Measurements from ENCODE around the gene PGPEP1. TPM values are rescaled to one million over a fixed set of nuclear protein-coding genes. Genes with fewer than 3 reads are reported as not detected.
"Not testable (repeated sequence)": the region's sequence is repeated elsewhere in the genome, so short reads cannot be mapped to it uniquely, and the experiment has no call there.

The PGPEP1 gene
- polyA plus RNA-seq, 1 experiment, result 32.2 TPM

DNA sequence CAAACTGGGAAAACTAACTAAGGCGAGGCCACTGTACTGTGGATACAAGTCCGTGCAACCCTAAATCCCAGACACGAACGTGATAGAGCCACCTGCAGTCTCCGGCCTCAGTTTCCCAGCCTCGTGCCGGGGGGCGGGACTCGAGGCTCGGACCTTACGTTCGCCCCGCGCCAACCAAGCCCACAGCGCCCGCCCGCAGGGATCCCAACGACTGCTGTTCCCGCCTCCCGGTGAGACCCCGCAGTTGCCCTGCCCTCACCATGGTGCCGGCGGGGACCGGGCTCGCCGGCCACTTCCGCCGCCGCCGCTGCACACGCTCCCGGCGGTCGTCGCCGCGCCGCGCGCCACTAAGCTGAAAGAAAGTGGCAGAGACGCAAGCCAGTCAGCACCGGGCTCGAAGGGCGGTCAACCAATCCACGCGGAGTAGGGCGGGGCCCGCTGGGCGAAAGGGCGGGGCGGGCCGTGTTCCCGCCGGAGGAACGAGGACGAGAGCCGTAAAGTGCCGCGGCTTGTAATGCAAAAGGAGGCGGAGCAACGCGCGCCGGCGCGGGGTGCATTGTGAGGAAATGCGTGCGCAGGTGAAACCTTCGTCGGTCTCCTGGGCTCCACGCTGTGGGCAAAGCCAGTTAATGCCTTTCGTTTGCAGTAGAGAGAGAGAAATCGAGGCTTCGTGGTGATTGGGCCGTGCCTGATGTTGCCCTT is 17.5 kb upstream of the PGPEP1 start, which contains the start of gene LSM4:
TSS of gene LSM4 (minus strand) at position 318 of the 702 bp plus-strand sequence. CDS start at position 262, 56 bp downstream.
- Histone ChIP-seq H3K4me3 (ENCODE audit: low read depth, low read length) (peak within 1 kb of the TSS; percentile 74), H3K36me3 (ENCODE audit: control insufficient read depth, insufficient read depth, low read length) (no peaks in the 10 kb centered on the region; the same call in 1 of the 2 replicates), H3K27me3 (ENCODE audit: control insufficient read depth, insufficient read depth, low read length) (no peaks in the 10 kb centered on the region)
- ChIA-PET CTCF (interaction anchor here (0.8 to 3.8 kb wide), 10 partner anchors 13 to 120 kb away, joined by 3 to 55 read pairs (median 4); partner anchors contain the start of genes JUND and RAB3A), POLR2A (interaction anchor here (0.7 to 1.3 kb wide), 4 partner anchors 18 to 47 kb away, joined by 3 to 16 read pairs (median 8); partner anchors contain the start of gene JUND)
- peak; percentile 22; the same call in 1 of the 2 replicates for TF ChIP-seq CTCF (IDR thresholded peaks at IDR 0.05; ENCODE audit: insufficient read depth, low read depth, low read length)
- DNase-seq (ENCODE audit: low read depth), result peak; percentile 71

DNA sequence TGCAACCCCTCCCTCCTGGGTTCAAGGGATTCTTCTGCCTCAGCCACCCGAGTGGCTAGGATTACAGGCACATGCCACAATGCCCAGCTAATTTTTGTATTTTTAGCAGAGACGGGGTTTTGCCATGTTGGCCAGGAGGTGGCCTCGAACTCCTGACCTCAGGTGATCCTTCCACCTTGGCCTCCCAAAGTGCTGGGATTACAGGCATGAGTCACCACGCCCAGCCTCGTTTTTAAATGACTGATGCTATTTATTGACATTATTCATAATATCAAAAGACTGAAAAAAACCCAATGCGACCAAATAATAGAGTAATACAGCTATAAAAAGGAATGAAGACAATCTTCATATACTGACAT is 16.0 kb upstream of the PGPEP1 start:
- DNase-seq (ENCODE audit: low read depth); H3K36me3 ChIP-seq (ENCODE audit: control insufficient read depth, insufficient read depth, low read length); H3K27me3 ChIP-seq (ENCODE audit: control insufficient read depth, insufficient read depth, low read length); POLR2A ChIA-PET; H3K4me3 ChIP-seq (ENCODE audit: low read depth, low read length): not testable (repeated sequence)
- CTCF ChIA-PET, result interaction anchor here (13.4 kb wide), 1 partner anchor 47 kb away, joined by 252 read pairs; the partner anchor contains the start of genes IQCN and JUND

DNA sequence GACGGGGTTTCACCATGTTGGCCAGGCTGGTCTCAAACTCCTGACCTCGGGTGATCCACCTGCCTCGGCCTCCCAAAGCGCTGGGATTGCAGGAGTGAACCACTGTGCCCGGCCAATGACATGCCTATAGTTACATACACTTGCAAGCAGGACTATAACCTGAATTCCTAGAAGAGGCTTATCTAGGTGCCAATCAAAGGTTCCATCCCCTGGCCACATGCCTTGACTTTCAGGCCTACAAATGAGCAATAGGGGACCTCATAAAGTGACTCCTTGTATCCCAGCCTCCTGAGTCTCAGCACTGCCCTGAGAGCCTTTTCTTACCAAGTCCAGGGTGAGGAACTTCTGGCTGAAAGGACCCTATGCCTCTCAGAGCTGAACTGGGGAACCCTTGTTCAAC is 13.6 kb upstream of the PGPEP1 start:
- TF ChIP-seq CTCF (IDR thresholded peaks at IDR 0.05; ENCODE audit: insufficient read depth, low read depth, low read length), result no peak
- Histone ChIP-seq H3K4me3 (ENCODE audit: low read depth, low read length) (no peak overlapping the region), H3K27me3 (ENCODE audit: control insufficient read depth, insufficient read depth, low read length) (no peaks in the 10 kb centered on the region), H3K36me3 (ENCODE audit: control insufficient read depth, insufficient read depth, low read length) (no peaks in the 10 kb centered on the region)
- POLR2A ChIA-PET, result no interaction called here
- CTCF ChIA-PET, result interaction anchor here (1.1 to 13.4 kb wide), 4 partner anchors 13 to 83 kb away, joined by 3 to 252 read pairs (median 4); partner anchors contain the start of genes IQCN and JUND
- no peak for DNase-seq (ENCODE audit: low read depth)

DNA sequence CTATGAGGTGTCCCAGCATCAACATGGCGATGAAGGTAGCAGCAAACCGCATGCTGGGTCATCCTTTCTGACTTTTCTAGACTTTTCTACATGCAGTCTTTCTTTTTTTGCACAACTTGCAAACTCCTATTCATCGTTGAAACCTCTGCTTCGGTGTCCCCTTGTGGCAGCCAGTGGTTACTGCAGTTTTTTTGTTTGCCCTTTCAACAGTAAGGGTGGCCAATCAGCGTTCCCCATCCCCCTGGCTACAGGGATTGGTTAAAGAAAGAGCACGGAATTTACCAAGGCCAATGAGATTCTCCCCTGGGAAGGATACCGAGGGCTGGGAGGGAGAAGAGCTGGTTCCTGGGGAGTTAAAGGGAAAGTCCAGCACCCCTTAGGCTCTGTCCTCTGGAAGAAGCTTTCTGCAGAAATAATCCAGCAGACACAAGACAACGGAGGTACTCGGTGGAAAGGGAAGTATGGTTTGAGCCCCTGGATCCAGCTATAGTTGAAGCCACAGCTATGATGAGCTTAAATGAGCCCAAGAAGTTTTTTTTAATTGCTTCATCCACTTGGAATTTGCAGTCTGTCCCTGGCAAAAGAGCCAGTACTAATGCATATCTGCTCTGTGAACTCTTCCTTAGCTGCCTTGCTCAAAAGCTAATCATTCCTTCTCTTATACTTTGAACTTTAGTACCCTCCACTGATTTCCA is 11.9 kb upstream of the PGPEP1 start:
- no peaks in the 10 kb centered on the region for H3K36me3 ChIP-seq (ENCODE audit: control insufficient read depth, insufficient read depth, low read length)
- POLR2A ChIA-PET, result interaction anchor here (0.6 to 1.2 kb wide), 7 partner anchors 39 to 135 kb away, joined by 3 to 14 read pairs (median 4); partner anchors contain the start of genes GDF15, JUND and MPV17L2

GRCh38 chr19:18329035-18329376 is 11.4 kb upstream of the PGPEP1 start:
- Histone ChIP-seq H3K27me3 (ENCODE audit: control insufficient read depth, insufficient read depth, low read length) (no peaks in the 10 kb centered on the region), H3K4me3 (ENCODE audit: low read depth, low read length) (peak overlapping the region; percentile 18), H3K36me3 (ENCODE audit: control insufficient read depth, insufficient read depth, low read length) (no peaks in the 10 kb centered on the region)
- ChIA-PET POLR2A (interaction anchor here (0.6 to 1.2 kb wide), 7 partner anchors 40 to 136 kb away, joined by 3 to 14 read pairs (median 4); partner anchors contain the start of genes GDF15, JUND and MPV17L2), CTCF (interaction anchor here (0.6 to 13.4 kb wide), 27 partner anchors 8 to 145 kb away, joined by 3 to 252 read pairs (median 4); partner anchors contain the start of genes GDF15, IQCN, JUND and MPV17L2)
- DNase-seq (ENCODE audit: low read depth), result no peak
- TF ChIP-seq CTCF (IDR thresholded peaks at IDR 0.05; ENCODE audit: insufficient read depth, low read depth, low read length), result no peak

More for the DNA sequence above, 11.9 kb upstream of the PGPEP1 start:
- Histone ChIP-seq H3K4me3 (ENCODE audit: low read depth, low read length) (peak overlapping the region; percentile 18), H3K27me3 (ENCODE audit: control insufficient read depth, insufficient read depth, low read length) (no peaks in the 10 kb centered on the region)
- CTCF ChIA-PET, result interaction anchor here (0.6 to 13.4 kb wide), 30 partner anchors 8 to 145 kb away, joined by 3 to 252 read pairs (median 4); partner anchors contain the start of genes GDF15, IQCN, JUND and MPV17L2
- peak; percentile 94 for TF ChIP-seq CTCF (IDR thresholded peaks at IDR 0.05; ENCODE audit: insufficient read depth, low read depth, low read length)
- peak; percentile 89 for DNase-seq (ENCODE audit: low read depth)

Data from BJ (cell line).